GM21390 (cell line): ENCODE measurements around the gene USP5.
"Not testable (repeated sequence)": the region's sequence is repeated elsewhere in the genome, so short reads cannot be mapped to it uniquely, and the experiment has no call there.

ENCODE experiments used
- ATAC-seq: cut with Tn5 transposase; IDR thresholded peaks from one replicate; pipeline ENCODE4 v1.9.1; 2021; ENCODE audit not compliant: unreplicated experiment

USP5 gene

DNA sequence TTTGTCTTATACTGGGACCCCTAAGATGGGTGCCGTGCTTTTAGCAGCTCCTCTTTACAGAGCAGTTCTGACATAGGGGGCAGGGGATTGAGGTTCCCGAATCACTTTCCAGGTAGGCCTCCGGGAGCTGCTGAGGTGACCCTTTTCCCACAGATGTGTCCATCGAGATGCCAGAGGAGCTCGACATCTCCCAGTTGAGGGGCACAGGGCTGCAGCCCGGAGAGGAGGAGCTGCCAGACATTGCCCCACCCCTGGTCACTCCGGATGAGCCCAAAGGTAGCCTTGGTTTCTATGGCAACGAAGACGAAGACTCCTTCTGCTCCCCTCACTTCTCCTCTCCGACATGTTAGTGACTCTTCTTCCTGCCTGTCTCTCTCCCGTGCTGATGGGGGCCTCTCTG is 11.1 kb downstream of the USP5 start:
- ATAC-seq = no peak

GRCh38 chr12:6863586-6864321 is 11.8 kb downstream of the USP5 start:
- no peak for ATAC-seq

DNA sequence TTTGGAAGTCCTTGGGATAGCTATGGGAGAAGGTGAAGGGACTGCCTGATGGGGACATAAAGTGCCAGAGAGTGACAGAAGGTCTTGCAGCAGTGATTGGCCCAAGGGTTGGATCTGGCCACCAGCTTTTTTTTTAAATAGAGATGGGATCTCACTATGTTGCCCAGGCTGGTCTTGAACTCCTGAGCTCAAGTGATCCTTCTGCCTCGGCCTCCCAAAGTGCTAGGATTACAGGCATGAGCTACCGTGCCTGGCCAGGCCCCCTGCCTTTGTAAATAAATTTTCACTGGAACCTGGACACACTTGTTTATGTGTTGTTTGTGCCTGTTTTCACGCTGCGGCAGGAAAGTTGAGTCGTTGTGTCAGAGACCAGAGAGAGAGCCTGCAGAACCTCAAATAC is 13.4 kb downstream of the USP5 start:
- not testable (repeated sequence) for ATAC-seq

DNA sequence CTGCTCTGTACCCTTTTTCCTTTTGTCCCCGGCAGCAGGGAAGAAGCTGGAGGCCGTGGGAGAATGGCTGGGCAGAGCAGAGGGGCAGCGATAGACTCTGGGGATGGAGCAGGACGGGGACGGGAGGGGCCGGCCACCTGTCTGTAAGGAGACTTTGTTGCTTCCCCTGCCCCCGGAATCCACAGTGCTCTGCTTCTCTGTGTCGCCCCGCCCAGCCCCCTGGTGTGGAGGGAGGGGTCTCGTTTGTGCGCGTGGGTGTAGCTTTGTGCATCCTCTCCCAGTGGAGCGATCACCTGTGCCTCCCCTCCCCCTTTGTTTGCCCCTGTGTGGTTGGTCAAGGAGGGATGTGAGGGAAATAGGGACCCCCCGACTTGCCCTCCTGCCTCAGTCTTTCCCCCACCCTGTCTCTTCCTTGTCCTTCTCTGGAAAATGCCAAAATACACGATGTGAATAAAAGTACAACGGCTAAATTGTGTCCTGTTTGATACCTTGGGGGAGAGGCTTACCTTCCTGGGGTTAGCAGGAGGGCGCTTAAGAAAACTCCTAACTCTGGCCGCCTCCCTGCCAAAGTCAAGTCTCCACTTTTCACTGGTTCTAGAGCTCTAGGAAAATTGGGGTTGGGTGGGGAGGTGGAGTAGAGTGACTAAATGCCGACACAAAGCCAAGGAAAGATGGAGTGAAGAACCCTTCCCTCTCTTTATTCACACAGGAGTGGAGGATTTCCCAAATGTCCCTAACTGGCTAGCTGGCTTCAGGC is 14.4 kb downstream of the USP5 start:
- ATAC-seq = no peak

- ATAC-seq = peak; percentile 4
Observed at GRCh38 chr12:6866920-6867412, 15.0 kb downstream of the USP5 start.

- ATAC-seq = peak; percentile 51
Observed at GRCh38 chr12:6867413-6868210, 15.7 kb downstream of the USP5 start, which contains the start of gene TPI1. Gene TPI1, plus strand, starts transcription at chr12:6867531. Its CDS starts 36 bp downstream, at chr12:6867567.

- no peak for ATAC-seq
Observed at GRCh38 chr12:6868211-6869048, 16.5 kb downstream of the USP5 start.

GRCh38 chr12:6869049-6870021 is 17.4 kb downstream of the USP5 start:
- ATAC-seq = no peak

DNA sequence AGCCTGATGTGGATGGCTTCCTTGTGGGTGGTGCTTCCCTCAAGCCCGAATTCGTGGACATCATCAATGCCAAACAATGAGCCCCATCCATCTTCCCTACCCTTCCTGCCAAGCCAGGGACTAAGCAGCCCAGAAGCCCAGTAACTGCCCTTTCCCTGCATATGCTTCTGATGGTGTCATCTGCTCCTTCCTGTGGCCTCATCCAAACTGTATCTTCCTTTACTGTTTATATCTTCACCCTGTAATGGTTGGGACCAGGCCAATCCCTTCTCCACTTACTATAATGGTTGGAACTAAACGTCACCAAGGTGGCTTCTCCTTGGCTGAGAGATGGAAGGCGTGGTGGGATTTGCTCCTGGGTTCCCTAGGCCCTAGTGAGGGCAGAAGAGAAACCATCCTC is 18.4 kb downstream of the USP5 start:
- not testable (repeated sequence) for ATAC-seq

DNA sequence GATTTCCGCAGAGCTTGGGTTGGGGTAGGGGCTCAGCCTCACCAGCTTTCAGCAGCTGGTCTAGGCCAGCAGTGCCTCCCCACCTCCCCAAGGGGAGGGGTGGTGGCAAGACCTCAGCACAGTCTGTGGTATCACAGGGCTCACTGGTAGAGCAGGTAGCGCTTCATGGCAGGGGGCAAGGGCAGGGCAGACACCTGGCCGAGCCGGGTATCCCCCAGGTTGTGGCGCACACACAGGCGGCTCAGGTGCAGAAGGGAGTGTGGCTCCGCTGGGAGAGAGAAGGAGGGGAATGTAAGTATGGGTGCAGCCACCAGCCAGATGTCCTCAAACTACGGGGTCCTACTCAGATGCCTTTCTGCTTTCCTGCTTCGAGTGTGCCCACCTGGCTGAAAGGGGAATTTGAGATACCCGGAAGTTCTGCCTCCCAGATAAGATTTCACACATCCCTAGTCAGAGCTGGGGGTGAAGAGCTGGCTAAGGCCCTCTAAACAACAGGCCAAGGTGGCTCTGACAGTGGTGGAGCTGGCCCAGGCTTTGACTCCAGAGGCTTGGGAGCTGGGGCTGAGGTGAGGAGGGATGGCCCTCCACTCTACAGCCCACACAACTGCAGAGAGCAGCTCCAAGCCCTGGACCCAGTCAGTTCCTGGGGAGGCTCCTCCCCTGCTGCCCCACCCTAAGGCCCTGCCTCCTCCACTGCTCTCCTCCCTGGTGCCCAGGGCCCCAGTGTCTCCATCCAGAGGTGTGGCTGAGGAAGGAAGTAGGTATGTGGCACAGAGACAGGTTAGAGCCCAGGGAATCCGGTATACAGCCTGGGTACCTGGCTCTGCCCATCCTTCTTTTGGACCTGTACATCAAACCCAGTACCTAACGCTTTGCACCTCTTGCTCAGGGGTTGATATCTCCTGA is 19.4 kb downstream of the USP5 start:
- ATAC-seq = no peak

DNA sequence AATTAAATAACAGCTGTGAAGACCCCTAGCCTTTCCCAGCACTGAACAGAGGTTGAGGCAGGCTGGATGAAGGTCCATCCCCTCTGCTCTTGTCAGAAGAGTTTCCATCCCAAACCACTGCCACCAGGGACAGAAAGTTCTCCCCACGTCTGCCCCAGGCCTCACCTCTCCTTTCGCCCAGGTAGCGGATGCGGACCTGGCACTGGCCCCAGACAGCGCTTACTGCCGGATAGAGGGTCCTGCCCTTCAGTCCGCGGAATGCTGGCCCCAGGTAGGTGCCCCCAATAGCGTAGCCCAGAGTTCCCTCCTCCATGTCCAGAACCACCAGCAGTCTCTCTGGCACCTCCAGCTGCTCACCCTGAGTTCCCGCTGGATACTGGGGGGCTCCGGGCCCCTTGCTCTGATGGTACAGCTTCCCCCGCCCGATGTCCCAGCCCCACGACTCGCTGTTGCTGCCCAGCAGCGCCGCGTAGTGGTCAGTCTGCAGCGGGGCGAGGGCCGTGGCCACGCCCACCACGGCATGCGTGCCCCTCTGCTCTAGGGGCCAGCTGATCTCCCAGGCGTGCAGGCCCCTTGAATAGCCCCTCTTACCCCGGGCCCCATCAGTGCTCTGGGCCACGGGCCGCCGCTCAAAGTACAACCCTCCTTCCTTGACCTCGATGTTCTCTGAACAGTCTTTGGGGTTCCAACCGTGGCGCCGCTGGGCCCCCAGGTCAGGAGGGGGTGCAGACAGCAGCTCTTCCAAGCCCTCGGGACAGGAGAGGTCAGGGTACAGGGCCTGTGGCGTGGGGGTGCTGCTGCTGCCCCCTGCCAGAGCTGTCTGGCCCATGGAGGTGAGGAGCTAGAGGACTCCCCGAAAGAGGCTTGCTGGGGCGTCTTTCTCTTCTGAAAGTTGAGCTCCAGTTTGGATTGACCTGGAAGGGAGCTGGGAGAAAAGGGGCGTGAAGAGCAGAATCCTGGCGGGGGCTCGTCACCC is 20.4 kb downstream of the USP5 start:
- no peak for ATAC-seq

DNA sequence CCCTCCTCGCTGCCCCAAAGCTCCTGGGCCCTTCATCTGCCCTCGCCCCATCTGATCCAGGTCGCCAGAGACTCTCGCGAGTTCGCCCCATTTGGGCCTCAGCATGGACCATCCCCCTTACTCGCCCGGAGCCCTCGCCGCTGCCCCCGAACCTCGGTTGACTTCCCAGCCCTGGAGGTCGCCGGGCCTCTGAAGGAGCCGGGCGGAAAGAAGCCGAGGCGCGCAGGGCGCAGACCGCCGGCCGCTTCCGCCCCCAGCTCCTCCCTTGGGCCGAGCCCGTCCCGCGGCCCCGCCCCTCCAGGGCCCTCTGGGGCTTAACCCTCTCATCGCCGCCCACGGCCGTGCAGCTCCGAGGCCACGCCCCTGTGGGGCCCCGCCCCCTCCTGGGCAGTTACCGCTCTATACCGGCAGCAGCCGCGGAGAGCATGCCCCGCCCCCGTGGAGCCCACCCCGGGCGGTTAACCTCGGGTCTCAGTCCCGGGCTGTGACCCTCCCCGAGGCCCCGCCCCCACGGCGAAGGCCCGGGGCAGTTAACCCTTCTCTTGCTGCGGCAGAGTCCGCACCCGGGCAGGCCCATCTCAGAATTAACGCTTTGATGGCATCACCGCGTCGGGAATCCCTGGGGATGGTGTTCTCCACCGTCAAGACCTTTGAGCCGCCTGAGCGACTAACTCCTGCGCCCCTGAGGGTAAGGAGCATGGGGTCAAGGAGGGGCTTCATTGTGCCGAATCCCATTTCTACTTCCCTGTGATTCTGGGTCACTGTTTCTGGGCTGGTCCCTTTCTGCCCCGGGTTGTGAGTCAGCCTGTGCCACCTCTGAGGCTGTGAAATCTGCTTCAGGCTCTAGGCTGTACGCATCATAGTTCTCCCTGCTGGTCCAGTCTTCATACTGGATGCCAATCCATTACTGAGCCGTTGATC is 21.4 kb downstream of the USP5 start, which contains the start of gene SPSB2:
SPSB2 (minus strand) TSS at position 210 of the 921 bp plus-strand sequence. CDS start 402 bp downstream, outside the sequence.
- ATAC-seq = peak; percentile 78

DNA sequence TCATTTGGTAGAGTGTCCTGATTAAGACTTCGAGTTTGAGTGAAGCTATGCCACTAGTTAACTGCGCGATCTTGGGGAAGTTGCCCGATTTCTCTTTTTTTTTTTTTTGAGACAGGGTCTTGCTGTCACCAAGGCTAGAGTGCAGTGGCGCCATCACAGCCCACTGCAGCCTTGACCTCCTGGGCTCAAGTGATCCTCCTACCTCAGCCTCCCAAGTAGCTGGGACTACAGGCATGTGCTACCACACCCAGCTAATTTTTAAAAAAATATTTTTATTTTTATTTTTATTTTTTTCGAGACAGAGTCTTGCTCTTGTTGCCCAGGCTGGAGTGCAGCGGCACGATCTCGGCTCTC is 22.0 kb downstream of the USP5 start:
- not testable (repeated sequence) for ATAC-seq

GRCh38 chr12:6879824-6880223 is 27.9 kb downstream of the USP5 start:
- ATAC-seq = not testable (repeated sequence)

GRCh38 chr12:6883252-6883651 is 31.3 kb downstream of the USP5 start:
- no peak for ATAC-seq

DNA sequence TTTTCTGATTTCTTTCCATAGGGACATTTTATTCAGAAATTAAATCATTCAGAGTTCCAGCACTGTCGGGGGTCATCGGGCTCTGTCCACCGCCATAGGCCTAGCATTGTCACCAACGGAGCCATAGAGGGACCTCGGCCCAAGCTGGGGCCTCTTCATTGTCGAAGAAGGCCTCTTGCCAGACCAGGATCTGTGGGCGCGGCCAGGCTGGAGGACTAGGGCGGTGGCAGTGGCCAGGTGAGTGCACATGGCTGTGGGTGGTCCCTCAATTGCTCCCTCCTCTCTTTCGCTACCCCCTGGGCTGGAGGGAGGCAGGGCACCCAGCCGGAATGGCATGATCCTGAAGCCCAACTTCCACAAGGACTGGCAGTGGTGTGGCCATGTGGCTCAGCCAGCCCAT is 31.7 kb downstream of the USP5 start:
- ATAC-seq = no peak
